K562 (cell line): ENCODE data around the gene SYVN1. TPM values are rescaled to one million over a fixed set of nuclear protein-coding genes. Genes with fewer than 3 reads are reported as not detected.

Experiments used
- E2F4 ChIP-seq: sonication (generic); formaldehyde crosslinking; IDR thresholded peaks from 2 replicates; pipeline ENCODE4 v1.8.0; 2022; ENCODE audit warnings: mild to moderate bottlenecking, low read depth, missing genetic modification reagents
- KAT8 ChIP-seq: fragments of 450-650 bp; IDR thresholded peaks from 2 replicates; pipeline ENCODE4 v1.6.1; 2016; ENCODE audit warnings: low read depth, mild to moderate bottlenecking
- KLF1 ChIP-seq: fragments of 450-650 bp; IDR thresholded peaks from 2 replicates; pipeline ENCODE4 v1.6.1; 2016; ENCODE audit warnings: missing genetic modification characterization, missing compliant biosample characterization
- PYGO2 ChIP-seq: fragments of 450-650 bp; IDR thresholded peaks from 2 replicates; pipeline ENCODE4 v1.6.1; 2016; ENCODE audit warnings: mild to moderate bottlenecking, missing genetic modification characterization, moderate library complexity, missing compliant biosample characterization
- SFPQ ChIP-seq: fragments of 200-400 bp; formaldehyde crosslinking; IDR thresholded peaks from 2 replicates; pipeline ENCODE4 v1.6.1; 2017; ENCODE audit warnings: mild to moderate bottlenecking, low read depth, low read length, moderate library complexity
- SRSF9 ChIP-seq: fragments of 200-400 bp; formaldehyde crosslinking; IDR thresholded peaks from 2 replicates; pipeline ENCODE4 v1.6.1; 2017; ENCODE audit warnings: low read depth, low read length, borderline replicate concordance
- TAF1 ChIP-seq: IDR thresholded peaks from 2 replicates; pipeline ENCODE4 v1.6.1; 2011; ENCODE audit warnings: mild to moderate bottlenecking, low read length, moderate library complexity; ENCODE audit not compliant: insufficient read depth, control insufficient read depth, severe bottlenecking; ENCODE audit errors: extremely low read depth
- ZNF184 ChIP-seq: sonication (generic); formaldehyde crosslinking; IDR thresholded peaks from 2 replicates; pipeline ENCODE4 v1.5.0; 2020; ENCODE audit warnings: missing genetic modification reagents
- ZNF239 ChIP-seq: fragments of 250-450 bp; sonication (Bioruptor Pico); IDR thresholded peaks from 2 replicates; pipeline ENCODE4 v1.4.0; 2020; ENCODE audit warnings: mild to moderate bottlenecking
- polyA plus RNA-seq, 8 experiments: library from polyadenylated mRNA; depleted of rRNA in 4 of 8; stranded (reverse) in 5 of 8; unstranded in 3 of 8; fragments of >200 nt; fragmentation: Nextera tagmentation in 2 of 8; fragmentation: Illumina TruSeq in 1 of 8; extraction: Ambion mirVana in 2 of 8; extraction: Trizol in 1 of 8; gene quantifications; 2 replicates each; pipeline versions ENCODE4 v1.2.1 to v1.2.3, GENCODE V29; 2011 to 2014; ENCODE audit warnings: inconsistent platforms in 1 of 8, missing spikeins in 1 of 8
- total RNA-seq, 7 experiments: library from RNA; depleted of rRNA in 6 of 7; stranded (reverse); fragments of >200 nt in 6 of 7; fragmentation: Illumina TruSeq in 2 of 7; extraction: Trizol in 2 of 7; gene quantifications; 2 replicates each; pipeline versions ENCODE4 v1.2.1 to v1.2.3, GENCODE V29; 2011 to 2021; ENCODE audit warnings: low replicate concordance in 1 of 7
- TF ChIP-seq, protein P1 (sequence below): sonication (generic); formaldehyde crosslinking; IDR thresholded peaks from 2 replicates; pipeline ENCODE4 v1.8.1; 2023; ENCODE audit warnings: mild to moderate bottlenecking, missing genetic modification reagents

The SYVN1 gene
- total and polyA plus RNA-seq, 9 of the 15 experiments (the other 6 are each of a cell fraction or from before 2014, with no cell fraction given), result 0.41 to 47.4 (median 9.9) TPM

- TF ChIP-seq ZNF184 (CRISPR knock-in tag), result no peak
- TF ChIP-seq, protein P1, sequence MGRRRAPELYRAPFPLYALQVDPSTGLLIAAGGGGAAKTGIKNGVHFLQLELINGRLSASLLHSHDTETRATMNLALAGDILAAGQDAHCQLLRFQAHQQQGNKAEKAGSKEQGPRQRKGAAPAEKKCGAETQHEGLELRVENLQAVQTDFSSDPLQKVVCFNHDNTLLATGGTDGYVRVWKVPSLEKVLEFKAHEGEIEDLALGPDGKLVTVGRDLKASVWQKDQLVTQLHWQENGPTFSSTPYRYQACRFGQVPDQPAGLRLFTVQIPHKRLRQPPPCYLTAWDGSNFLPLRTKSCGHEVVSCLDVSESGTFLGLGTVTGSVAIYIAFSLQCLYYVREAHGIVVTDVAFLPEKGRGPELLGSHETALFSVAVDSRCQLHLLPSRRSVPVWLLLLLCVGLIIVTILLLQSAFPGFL, result no peak
- TF ChIP-seq ZNF239, result no peak
- no peak for TF ChIP-seq SFPQ
- TF ChIP-seq E2F4 (CRISPR knock-in tag), result no peak
- TF ChIP-seq KLF1 (tag), result no peak
- no peak for TF ChIP-seq TAF1
- no peak for TF ChIP-seq SRSF9
- no peak for TF ChIP-seq PYGO2 (tag)
- no peak for TF ChIP-seq KAT8
Observed at GRCh38 chr11:65131417-65131776, 2.9 kb downstream of the SYVN1 start (continued).
